C4-2B (cell line): ENCODE data around the gene ZNF536.
A peak's percentile ranks its signal among the peaks of the same experiment; 100 is the strongest.

Experiments
- H3K27ac ChIP-seq: fragments of 450-650 bp; 2 replicates; pipeline ENCODE4 v1.5.1; 2017
- CTCF ChIP-seq: fragments of 450-650 bp; conservative IDR thresholded peaks from 2 replicates; pipeline ENCODE4 v1.5.1; 2017; ENCODE audit warnings: mild to moderate bottlenecking
- ZFX ChIP-seq: fragments of 450-650 bp; IDR thresholded peaks from 2 replicates; pipeline ENCODE4 v1.6.1; 2017

Gene ZNF536

GRCh38 chr19:30498707-30499106 is 126.5 kb downstream of the ZNF536 start:
- no peak overlapping the region for H3K27ac ChIP-seq
- TF ChIP-seq ZFX (no peak), CTCF (peak; percentile 11; the same call in 1 of the 2 replicates)

DNA sequence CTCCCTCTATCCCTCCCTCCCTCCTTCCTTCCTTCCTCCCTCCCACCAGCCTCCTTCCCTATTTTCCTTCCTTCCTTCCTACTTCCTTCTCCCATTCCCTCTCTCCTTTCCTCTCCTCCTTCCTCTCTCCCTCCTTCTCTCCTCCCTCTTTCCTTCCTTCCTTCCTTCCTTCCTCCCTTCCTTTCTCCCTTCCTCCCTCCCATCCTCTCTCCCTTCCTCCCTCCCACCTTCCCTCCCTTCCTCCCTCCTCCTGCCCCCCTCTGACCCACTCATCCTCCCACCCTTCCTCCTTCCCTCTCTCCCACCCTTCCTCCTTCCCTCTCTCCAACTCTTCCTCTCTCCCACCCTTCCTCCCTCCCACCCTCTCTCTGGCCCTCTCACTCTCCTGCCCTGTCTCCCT is 132.1 kb downstream of the ZNF536 start:
- no peak overlapping the region for H3K27ac ChIP-seq
- TF ChIP-seq CTCF (no peak), ZFX (no peak)

DNA sequence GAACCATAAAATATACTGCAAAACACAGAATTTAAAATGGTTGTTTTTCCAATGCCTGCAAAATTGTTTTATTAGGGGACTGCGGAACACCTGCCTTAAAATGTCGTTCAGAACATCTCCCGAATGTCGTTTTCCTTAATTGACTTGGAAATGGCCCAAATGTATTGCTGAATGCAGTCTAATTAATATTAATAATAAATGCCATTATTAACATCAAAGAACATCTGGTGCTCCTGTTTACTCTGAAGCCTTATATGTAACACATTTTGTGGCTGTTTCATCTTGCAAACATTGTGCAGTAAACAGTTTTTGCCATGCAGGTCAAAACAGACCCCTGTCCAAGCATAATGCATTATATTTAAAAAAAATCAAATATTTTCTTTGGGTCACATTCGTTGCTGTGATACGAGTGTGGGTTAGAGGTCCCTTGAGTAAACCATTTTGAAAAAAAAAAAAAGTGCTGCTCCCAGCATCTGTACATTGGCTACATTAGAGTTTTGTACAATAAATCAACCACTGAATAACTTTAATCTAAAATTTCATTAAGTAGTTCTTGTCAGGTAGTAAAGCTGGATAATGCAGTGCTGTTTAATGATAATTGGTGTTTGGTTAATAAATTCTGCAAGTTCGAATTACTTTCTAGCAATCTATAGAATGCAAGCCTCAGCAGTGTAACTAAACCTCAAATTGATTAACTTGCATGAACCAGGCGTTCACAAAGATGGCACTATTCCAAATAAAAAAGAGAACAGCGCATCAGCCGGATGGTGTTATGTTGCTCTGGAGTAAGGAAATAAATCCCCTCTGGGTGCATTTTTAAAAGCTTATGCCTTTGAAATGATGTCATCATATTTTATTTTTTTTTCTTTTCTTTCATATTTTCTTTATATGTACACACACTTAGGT is 140.2 kb downstream of the ZNF536 start:
- no peak overlapping the region for H3K27ac ChIP-seq
- no peak for TF ChIP-seq ZFX
- TF ChIP-seq CTCF, result no peak

DNA sequence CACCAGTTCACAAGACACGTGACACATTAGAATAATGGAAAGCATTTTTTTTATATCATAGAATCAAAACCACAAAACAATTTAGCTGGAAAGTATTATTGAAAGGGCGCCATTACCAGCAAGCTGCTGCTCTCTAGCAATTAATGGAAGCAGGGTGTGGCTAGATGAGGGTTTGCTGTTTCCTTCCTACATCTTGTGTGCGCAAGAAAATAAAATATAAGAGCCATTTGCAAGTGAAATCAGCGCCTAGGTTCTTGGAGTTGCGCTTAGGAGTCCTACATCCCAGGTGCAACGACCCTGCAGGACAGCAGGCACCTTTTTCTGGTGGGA is 140.9 kb downstream of the ZNF536 start:
- TF ChIP-seq ZFX (no peak), CTCF (no peak)
- no peak overlapping the region for H3K27ac ChIP-seq

DNA sequence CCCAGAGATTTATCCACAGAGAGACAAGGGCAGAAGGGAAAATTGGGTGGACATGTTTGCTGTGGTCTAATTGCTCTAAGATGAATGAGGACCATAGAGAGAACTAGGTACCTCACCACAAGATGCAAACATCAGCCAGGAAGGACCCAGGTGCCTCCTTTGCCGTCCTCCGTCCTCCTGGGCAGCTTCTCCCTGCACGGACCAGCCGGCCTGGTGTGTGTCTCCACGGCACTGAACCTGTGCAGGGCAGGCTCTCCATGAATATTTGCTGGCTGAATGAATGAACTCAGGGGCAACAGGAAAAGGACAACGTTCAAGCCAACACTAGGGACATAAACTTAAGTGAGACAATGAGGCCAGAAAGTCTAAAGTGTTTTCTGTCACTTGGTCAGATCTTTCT is 143.9 kb downstream of the ZNF536 start:
- TF ChIP-seq ZFX (no peak), CTCF (no peak)
- no peak overlapping the region for H3K27ac ChIP-seq

DNA sequence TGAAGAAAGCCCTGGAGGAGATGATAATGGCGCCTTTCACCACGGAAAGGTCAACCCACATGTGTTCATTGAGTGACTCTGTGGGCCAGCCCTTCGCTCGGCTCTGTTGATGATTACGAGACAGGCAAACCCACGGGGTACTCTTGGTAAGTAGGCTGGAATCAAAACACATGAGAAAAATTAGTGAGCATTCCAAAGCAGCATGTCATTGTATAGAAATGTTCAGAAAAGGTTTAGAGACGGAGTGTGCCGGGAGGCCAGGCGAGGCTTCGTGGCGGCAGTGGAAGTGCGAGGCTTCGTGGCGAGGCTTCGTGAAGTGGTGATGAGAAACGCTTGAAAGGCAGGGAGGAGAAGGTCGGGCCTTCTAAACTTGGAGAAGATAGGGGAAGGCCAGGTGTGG is 144.3 kb downstream of the ZNF536 start:
- H3K27ac ChIP-seq, result no peak overlapping the region
- TF ChIP-seq CTCF, result no peak
- no peak for TF ChIP-seq ZFX

DNA sequence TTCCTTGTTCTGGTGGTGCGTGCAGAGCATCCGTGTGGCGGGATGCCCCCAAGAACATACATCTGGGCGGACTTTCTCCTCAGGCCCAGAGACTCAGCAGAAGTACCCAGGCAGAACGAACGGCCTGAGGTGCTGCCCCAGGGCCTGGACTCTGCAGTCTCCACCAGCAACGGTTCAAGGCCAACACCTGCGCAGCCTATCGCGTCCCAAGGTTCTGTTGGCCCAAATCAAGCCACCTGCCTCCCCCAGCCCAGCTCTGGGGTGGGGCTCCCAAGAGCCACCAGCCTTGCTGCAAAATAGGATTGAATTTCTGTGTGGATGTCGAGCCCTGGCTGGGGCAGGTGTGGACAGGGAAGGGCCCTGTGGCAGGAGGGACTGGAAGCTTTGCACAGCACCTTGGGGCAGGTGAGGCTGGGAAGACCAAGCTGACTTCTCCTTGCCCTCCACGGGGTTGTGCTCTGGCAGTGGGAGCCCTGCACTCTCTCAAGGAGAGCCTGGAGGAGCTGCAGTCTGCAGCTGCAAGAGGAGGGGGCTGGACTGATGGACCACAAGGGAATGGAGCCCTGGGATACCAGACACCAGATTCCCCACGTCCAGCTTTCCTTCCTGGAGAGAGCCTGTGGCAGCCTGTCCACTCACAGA is 146.9 kb downstream of the ZNF536 start:
- no peak for TF ChIP-seq ZFX
- no peak for TF ChIP-seq CTCF
- H3K27ac ChIP-seq, result no peak overlapping the region
